ENCODE measurements around the gene TBXA2R.
"Not testable (repeated sequence)": the region's sequence is repeated elsewhere in the genome, so short reads cannot be mapped to it uniquely, and the experiment has no call there.

Gene TBXA2R

DNA sequence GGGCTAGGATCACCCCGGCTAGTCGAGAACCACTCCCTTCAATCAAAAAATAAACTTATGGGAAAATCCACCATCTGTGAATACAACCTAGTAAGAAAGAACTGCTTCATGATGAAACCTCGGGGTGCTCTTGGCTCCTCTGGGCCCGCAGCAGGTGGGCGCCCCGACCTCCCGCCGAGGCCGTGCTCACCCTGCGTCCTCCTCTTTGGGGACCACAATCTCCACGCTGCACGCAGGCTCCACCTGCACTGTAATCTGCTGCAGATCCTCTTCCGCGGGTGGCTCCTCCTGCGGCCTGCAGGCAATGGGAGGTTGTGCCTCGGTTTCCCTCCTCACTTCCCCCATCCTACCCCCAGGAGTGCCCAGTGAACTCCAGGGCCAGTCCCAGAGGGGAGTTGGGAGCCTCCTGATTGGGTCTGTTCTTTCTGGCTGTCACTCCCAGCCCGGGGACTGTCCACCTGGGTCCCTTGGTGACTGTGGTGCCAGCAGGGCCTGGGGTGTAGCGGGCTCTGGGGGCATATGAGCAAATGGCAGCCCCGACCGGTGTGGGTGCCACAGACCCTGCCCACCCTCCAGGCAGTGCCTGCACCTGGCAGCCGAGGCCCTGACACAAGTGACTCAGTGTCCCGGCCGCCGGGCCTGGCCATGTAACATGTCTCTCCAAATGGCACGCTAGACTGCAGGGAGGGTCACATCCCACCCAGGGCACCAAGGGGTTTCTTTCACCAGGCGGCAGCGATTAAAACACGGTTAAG, 35.0 kb upstream of the TBXA2R start:
- DNase-seq (ENCODE audit: low read depth in 2 of 2, low spot score in 1 of 2): no peak

DNA sequence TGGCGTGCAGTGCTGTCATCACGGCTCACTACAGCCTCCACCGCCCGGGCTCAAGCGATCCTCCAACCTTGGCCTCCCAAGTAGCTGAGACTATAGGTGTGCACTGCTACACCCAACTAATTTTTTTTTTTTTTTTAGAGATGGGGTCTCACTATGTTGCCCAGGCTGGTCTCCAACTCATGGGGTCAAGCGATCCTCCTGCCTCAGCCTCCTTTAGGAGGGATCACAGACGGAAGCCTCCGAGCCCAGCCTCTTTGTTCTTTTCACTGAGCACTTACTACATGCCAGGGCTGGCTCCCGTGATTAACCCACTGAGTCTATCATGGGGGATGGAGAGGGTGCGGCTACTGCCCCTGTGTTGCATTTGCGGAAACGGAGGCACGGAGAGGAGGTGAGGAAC, 32.8 kb upstream of the TBXA2R start:
- DNase-seq (ENCODE audit: low read depth in 2 of 2, low spot score in 1 of 2): no peak

DNA sequence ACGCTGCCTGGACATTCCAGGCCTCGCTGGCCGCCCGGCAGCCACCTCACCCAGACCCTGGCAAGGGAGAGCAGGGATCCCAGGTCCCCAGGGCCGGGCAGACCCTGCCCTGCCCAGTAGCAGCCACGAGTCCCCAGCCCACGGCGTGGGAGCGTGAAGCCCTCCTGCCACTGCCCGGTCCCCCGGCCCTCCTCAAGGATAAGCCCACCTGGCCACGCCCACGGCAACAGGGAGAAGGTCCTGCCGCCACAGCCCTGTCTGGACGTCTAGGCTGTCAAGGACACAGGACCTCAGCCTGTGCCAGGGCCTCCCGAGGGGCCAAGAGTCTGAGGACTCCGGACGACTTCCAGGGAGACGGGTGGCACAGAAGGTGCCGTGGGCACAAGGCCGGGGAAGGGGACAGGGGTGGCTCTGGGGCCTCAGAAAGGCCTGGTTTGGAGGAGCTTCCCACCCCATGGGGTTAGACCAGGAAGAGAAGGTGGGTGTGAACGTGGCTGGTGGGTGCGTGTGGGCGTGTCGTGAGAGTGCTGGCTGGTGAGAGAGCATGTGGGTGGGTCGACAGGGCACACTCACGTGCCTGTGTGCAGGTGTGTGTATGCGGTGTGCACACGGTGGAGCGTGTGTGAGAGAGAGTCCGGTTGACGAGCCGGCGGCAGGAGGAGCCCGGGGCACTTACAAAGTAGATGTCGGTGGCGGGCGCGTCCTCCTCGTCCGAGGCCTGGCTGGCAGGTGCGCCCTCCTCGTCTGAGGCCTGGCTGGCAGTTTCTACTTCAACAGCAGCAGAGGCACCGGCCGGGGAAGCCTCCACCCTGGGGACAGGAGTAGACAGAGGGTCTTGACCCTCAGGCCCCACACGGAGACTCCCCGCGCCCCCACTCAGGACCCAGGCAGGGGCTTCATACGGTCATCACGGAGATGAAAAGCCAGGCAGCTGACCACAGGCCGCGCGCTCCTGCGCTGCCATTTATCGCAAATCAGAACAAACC, 31.8 kb upstream of the TBXA2R start:
- DNase-seq (ENCODE audit: low read depth in 2 of 2, low spot score in 1 of 2): no peak

DNA sequence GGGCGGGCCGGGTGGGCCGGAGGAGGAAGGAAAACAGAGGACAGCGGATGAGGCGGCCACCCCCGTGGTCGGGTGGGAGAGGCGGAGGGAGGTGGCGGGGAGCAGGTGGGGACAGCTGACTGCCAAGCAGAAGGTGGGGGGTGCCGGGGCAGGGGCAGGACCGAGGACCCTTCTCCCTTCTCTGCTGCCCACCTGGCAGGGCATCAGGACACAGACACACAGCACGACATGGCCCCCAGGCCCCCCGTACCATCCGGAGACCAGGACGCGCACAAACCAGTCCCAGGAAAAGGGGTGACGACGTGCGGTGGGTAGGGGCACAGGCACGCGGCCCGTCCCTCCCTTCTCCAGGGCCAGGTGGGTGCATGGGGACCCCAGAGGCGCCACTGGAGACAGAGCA, 30.9 kb upstream of the TBXA2R start:
- DNase-seq (ENCODE audit: low read depth in 2 of 2, low spot score in 1 of 2): no peak

DNA sequence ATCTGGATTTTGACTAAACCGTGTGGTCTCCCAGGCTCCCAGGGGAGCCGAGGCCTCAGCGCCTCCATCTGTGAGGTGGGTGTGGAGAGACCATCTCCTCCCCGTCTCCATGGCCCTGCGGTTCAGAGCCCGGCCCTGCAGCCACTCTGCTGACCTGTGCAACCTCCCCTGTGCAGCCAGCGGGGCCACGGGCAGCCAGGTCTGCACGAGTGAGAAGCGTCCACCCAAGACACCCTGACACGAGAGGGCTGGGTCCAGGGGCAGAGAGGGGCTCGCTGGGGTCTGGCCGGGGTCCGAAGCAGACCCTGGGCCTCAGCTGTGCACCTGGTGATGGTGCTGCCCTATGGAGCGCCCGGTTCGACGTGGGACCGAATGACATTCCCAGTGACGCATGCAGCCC, 30.3 kb upstream of the TBXA2R start:
- DNase-seq (ENCODE audit: low read depth in 2 of 2, low spot score in 1 of 2): no peak

DNA sequence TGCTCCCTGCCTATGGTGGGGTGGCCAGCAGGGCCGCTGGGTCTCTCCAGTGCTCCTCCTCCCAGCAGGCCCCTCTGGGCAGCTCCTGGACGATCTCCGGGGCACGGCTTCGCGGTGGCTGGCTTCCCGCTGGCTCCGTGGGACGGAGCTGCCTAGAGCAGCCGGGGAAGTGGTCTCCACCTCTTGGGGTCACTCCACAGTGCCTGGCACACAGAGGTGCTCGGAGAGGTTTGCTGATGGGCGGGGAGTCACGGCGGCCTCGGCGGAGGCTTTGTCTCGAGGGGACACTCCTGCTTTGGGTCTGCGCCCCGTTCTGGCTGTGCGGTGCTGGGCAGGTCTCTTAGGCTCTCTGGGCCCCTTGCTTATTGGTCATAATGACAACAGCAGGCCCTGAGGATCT, 29.8 kb upstream of the TBXA2R start:
- no peak for DNase-seq (ENCODE audit: low read depth in 2 of 2, low spot score in 1 of 2)

DNA sequence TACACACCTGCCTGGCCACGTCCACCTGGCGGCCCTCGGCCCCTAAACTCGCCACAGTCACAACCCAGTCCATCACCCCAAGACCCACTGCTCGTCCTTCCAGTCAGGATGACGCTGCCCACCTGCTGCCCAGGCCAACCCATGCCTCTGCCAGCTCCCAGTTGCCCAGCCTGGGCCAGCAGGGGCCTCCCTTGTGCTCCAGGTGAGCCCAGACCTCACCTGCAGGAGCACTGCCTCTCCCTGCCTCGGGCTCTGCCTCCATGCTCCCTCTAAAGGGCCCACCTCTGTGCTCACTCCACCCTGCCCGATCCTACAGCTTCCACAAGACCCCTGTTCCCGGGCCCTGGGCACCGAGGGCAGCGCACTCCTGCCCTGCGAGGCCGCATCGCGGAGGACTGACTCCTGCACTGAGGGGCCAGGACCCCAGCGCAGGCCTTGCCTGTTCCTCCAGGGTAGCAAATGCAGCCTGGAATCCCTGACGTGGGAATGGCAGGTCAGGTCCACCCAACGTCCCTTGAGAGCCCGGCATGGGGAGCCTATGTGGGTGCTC, 27.9 kb upstream of the TBXA2R start:
- DNase-seq (ENCODE audit: low read depth in 2 of 2, low spot score in 1 of 2): no peak

DNA sequence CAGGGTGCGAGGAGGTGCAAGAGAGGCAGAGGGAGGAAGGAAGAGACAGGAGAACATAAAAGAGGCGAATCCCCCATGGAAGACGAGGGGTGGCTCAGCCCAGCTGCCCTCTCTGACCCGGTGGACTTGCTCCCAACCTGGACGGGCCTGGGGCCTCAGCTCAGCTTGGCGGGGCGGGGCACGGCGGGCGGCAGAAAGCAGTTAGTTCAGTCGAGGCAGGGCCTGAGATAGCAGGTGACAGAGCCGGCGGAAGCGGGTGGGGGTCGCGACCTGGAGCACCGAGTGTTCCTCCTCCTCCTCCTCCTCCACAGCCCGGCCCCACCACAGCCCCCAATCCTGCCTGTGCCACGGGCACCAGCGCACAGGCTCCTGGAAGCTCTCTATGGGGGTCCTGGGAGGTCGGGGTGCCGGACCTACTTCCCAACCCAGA, 26.9 kb upstream of the TBXA2R start:
- DNase-seq (ENCODE audit: low read depth in 2 of 2, low spot score in 1 of 2): no peak

DNA sequence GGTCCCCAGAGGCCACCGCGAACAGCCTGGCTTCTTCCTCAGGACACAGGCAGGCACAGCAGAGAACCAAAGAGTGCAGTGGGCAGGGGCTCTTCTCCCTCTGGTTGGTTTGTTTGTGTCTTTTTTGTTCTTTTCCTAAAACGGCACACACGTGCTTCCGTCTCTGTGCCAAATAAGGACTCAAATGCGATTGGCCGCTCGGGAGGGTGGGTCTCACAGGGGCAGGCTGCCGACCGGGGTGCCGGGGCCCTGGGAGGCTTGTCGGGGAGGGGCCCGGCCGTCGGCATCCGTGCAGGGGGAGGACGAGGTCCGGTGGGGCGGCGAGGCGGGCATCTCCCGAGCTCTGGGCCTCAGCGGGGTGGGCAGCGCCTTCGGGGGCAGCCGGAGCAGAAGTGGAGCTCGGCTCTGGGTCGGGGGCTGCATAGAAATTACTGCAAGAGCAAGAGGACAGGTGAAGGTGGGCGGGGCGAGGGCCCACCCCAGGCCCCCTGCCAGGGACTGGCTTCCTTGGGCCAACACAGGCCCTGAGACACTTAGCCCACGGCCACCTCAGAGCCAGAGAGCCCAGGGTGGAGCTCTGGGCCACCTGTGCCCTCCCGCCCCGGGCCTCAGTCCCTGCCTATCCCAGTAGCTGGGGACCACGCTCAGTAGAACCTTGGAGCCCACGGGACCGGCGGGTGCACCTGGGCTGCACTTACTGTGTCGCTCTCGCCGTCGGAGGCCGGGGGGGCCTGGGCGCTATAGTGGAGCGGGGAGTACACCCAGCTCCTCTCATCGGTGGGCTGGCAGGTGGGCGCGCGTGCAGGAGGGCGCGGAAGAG, 26.3 kb upstream of the TBXA2R start:
- no peak for DNase-seq (ENCODE audit: low read depth in 2 of 2, low spot score in 1 of 2)

DNA sequence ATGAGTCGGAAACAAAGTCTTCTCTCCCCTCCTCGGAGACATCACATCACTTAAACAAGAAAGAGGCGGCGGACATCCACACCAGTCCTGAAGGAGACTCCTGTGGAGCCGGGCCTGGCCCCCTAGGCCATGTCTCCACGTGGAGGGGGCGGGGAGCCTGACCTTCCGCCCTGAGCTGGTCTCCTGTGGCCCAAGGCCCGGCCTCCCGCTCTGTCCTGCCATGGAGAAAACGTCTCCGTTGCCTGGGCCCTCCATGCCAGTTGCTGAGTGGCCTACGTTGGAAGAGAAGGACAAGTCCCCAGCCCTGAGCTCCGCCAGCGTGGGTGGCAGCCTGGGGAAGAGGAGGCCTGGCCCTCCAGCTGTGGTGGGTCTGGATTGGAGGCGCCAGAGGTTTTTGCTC, 25.4 kb upstream of the TBXA2R start:
- DNase-seq (ENCODE audit: low read depth in 2 of 2, low spot score in 1 of 2): no peak

DNA sequence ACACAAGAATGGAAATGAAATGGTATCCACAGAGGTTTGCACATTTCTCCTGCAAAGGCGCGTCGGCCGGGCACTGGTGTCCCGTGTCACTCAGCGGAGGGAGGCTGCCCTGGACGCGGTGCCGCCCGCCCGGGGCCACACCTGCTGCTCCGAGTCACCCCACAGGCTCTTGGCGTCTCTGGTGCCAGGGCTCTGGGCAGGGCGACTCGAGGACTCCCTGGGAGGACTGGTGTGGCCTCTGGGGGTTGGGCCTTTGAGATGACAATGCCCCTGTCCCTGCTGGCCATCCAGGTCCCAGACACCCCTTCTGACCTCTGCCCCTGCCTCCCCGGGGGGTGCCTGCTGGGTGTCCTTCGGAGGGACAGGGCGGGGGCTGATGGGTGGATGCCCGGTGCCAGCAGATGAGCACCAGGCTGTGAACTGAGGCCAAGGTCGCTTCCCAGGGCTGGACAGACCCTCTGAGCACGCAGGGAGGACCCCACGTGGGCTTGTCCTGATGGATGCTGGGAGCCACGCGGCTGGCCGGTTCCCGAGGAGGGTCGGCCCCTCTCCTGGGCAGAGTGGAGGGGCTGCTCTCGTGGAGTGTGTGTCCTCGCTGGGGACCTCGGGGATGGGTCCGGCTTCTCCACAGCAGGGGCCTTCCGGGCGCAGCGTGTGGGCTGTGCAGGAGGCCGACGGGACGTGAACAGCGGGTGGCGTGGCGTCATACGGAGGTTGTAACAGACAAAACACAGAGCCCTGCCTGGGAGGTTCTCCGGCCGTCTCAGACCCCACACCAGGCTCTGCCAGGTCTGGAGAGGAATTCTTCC, 24.6 kb upstream of the TBXA2R start:
- DNase-seq (ENCODE audit: low read depth in 2 of 2, low spot score in 1 of 2): no peak

DNA sequence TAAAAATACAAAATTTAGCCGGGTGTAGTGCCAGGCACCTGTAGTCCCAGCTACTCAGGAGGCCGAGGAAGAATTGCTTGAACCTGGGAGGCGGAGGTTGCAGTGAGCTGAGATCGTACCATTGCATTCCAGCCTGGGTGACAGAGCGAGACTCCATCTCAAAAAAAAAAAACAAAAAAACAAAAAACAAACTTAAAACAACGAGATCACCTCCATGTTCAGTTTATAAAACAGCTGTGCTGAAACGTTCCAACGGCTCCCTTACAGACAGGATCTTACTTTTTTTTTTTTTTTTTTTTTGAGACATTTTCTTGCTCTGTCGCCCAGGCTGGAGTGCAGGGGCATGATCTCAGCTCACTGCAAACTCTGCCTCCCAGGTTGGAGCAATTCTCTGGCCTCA, 22.1 kb upstream of the TBXA2R start:
- not testable (repeated sequence) for DNase-seq (ENCODE audit: low read depth in 2 of 2, low spot score in 1 of 2)

DNA sequence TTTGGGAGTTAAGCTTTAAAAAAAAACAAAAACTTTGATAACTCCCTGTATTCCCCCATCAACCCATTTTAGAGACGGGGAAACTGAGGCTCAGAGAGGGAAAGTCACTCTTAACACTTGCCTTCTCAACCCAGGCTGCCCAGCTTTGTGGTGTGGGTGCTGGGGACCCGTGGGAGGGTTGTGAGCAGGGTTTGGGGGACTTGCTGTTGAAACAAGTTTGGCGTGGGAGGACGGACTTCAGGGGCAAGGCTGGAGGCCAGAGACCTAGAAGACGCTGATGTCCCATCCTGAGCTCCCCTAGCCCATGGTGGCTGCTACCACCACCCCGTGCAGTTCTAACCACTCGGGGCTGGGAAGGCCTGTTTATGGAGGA, 20.7 kb upstream of the TBXA2R start:
- DNase-seq (ENCODE audit: low read depth in 2 of 2, low spot score in 1 of 2): no peak

DNA sequence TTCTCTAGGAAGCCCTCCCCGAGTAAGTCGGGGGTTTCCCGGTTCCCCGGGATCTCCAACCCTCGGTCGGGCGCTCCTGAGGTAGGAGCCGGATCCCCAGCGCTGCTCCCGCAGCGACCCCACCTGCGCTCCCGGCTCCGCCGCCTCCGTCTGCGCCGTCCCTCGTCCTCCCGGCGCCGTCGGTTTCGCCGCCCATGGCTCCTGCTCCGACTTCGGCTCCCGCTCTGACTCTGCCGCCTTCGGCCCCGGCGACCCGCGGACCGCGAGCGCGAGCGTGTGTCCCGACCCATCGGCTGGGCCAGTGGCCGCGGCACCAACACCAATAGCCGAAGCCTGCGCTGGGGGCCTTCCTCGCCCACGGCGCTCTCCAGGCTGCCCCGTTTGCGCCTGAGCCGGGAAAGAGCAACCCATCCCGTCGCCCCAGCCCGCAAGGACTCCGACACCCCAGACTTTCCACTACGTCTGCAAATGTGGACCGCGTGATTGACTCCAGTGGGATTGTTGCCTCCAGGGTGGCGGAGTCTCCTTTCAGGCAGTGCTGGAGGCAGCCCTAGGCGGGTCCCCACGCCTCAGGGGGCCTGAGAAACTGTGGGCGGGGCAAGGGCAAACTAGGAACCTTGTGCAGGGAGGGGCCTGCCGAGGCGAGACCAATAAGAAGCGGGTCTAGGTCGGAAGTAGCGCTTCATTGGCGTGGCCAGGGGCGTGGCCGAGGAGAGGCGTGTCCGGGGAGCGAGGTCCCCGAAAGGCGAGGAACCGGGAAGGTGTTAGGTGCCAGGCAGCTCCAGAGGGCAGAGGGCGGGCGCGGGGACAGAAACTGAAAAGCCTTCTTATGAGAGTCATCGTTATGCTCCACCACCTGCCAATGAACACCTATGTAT, 20.0 kb upstream of the TBXA2R start, which contains the start of gene CACTIN:
Gene CACTIN, minus strand, starts transcription at position 318 of the 878 bp plus-strand sequence. Its CDS starts 28 bp downstream, at position 290.
- DNase-seq (ENCODE audit: low read depth in 2 of 2, low spot score in 1 of 2): peak; percentile 96 to 98

DNA sequence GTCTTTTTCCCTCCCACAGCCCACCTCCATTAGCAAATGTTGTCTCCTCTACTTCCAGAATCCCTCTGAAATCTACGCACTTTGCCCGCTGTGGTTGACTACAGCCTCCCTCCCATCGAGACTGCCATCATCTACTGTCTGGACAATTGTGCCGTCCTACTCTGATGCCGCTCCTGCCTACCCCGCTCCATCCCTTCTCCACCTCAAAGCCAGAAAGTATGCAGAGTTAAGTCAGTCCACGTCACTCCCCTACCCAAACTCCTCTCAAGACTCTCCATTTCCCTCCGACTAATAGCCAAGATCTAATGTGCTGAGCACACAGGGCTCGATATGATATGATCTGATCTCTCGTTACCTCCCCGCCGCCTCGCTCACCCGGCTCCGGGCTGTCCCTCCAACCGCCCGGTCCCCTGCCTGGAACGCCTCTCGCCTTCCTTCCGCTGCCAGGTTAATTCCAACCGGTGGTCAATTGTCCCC, 19.4 kb upstream of the TBXA2R start:
- DNase-seq (ENCODE audit: low read depth in 2 of 2, low spot score in 1 of 2): no peak

DNA sequence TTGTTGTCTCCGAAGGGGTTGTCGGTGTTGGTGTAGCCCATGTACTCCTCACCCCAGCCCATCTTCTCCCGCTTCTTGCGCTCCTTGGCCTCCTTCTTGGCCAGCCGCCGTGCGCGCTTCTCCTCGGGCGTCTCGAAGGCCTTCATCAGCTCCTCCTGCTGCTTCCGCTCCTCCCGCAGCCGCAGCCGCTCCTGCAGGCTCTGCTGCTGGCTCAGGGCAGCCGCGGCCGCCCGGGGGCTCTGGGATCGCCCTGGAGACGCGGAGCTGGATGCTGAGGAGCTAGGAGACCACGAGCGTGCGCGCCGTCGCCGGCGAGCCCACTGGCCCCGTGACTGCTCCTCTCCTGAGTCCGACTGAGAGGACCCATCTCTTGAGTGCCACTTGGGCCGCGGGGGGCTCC, 17.0 kb upstream of the TBXA2R start:
- DNase-seq (ENCODE audit: low read depth in 2 of 2, low spot score in 1 of 2): no peak

DNA sequence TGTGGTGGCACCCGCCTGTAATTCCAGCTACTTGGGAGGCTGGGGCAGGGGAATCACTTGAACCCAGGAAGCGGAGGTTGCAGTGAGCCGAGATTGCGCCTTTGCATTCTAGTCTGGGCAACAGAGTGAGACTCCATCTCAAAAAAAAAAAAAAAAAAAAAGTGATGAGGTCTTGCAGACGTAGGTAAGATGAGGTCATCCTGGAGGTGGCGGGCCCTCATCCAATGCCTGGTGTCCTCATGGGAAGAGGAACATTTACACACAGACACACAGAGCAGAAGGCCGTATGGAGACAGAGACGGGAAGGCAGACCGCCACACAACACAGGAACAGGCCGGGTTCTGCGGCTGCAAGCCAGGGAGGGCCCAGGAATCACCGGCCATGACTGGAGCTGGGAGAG, 15.5 kb upstream of the TBXA2R start:
- DNase-seq (ENCODE audit: low read depth in 2 of 2, low spot score in 1 of 2): no peak

DNA sequence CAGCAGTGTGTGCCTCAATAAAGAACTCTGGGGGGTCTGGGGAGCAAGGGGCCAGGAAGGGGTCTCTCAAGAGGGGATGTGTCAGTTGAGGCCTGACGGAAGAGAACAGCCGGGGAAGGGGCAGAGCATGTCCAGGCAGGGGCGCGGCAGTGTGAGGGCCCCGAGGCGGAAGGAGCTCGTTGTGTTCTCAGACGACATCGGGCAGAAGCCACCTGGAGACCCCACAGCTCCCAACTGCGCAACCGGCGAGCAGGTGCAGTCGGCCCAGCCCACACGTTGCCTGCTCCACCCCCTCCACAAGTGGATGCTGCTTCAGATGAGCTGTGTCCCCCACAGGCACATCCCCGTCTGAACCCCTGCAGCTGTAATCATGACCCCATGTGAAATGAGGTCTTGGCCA, 15.0 kb upstream of the TBXA2R start:
- DNase-seq (ENCODE audit: low read depth in 2 of 2, low spot score in 1 of 2): no peak

Data from stimulated activated CD8-positive, alpha-beta memory T cell treated with anti-CD3 and anti-CD28 coated beads, Interleukin-4, amount 100 ng/mL, for 1 hour (primary cell).